NCI-H2196 treated with DMSO at 0.1 percent for 48 hours (cell line): Measurements from ENCODE around the gene CDH4.

Source experiments
- DNase-seq: peaks from one replicate; lab custom pipeline; 2025; ENCODE audit not compliant: unreplicated experiment; lab: John Stamatoyannopoulos, UW

The CDH4 gene

DNA sequence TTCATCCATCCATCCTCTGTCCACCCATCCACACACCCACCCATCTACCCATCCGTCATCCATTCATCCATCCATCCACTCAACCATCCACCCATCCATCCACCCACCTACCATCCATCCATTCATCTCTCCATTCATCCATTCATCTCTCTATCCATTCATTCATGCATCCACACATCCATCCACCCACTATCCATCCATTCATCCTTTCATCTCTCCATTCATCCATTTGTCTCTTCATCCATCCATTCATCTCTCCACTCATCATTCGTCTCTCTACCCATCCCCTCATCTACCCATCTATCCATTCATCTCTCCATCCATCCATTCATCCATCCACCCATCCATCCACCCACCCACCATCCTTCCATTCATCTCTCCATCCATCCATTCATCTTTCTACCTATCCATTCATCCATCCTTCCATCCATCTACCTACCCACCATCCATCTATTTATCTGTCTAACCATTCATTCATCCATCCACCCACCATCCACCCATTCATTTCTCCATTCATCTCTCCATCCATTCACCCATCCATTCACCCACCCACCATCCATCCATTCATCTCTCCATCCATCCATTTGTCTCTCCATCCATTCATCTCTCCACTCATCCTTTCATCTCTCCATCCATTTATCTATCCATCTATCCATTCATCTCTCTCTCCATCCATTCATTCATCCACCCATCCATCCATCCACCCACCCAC lies 538.2 kb downstream of the CDH4 start:
- DNase-seq, result no peak

DNA sequence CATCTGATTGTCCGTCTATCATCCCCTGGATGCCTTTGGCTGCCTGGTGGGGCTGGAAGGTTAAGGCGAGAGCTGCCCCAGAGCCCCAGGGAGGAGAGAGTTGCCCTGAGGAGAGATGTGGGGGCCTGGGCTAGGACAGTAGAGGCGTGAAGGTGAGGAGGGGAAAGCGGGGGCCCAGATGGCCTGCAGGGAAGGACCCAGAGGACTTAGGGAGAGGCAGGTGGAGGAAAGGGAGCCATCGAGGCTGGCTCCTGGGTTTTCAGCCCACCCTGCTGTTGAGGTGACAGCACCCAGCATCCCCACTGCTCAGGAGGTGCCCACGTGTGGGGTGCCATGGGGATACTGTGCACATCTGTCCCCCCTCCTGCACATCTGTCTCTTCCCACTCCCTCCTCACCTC lies 539.9 kb downstream of the CDH4 start:
- no peak for DNase-seq

DNA sequence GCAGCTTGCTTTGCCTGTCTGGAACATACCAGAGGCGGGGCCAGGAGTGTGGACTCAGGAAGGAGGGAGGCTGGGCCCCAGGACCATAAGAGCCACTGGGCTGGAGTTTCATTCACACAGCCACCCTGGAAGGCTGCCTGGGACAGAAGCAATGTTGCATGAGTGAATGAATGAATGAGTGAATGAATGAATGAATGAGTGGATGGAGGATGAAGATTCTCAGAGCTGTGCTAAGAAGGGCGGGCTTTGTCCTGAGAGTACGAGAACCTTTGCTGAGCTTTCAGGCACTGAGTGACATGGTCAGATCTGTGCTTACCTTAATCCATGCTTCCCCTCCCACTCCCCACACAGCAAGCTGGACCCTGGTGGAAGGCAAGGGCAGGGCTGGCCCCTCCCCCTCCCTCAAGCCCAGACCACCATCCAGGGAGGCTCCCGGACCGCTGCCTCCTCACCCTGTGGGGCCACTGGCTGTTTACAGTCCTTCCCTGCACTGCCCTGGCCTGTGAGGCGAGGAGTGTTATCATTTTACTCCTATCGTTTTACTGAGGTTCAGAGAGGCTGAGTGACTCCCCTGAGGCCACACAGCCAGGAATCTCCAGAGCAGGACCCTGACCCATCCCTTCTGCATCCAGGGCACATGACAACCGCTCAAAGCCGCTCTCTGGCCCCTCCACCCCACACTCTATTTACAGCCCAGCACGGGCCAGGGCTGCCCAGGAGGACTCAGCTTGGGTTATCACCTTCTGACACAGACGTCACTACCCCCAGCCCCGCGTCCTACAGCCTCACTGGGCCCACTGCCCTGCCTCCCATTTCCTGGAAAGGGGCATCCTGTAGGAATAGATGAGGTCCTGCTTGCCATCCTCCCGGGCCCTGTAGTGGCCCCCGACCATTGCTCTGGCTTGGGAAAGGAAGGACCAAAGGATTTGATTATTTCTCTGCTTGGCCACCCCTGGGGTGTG lies 543.9 kb downstream of the CDH4 start:
- no peak for DNase-seq

DNA sequence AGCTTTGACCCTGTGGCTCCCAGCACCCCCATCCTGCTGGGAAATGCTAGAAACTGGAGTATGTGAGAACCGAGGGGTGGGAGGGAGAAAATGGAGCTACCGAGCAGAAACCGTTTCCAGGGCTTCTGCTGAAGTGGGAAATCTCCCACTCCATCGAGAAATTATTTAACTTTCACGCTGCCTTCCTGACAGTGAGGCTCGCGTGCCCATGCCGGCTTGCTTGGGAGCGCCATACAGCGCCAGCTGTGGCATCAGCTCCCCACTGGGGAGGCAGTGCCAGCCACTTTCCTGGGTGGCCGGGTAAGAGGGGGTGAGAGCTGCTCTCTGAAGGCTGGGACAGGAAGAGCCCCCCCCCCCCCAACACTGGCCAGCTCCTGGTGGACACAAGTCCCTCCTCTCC lies 544.7 kb downstream of the CDH4 start:
- DNase-seq, result no peak

DNA sequence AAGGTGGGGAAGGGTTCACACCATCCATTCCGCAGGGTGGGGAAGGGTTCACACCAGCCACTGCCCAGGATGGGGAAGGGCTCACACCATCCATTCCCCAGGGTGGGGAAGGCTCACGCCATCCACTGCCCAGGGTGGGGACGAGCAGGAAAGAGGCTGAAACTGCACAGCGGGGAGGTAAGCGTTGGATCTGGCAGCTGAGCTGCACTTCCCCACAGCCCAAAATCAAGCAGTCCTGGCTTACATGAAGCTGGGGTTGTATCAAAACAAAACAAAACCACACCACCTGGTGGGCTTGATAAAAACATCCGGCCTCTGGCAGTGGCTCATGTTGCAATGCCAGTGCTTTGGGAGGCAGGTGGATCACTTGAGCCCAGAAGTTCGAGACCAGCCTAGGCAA lies 545.1 kb downstream of the CDH4 start:
- no peak for DNase-seq

DNA sequence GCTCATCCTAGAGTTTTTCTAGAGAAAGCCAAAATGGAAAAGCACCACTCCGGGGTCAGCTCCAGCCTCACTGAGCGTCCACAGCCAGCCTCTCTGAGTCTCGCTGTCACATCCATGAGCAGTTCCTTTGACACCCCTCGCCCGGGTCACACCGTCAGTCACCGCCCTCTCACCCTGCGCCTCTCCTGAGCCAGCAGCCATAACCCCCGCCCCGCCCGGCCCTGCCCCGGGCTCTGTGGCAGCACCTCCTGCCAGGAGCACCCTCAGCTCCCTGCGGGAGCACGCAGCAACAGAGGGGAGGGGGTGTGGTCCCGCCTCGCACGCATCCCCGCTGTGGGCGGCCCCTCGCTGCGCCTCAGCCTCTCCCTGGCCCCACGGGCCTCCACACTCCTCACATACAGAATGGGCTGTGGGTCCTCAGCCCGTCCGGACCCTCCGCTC lies 545.9 kb downstream of the CDH4 start:
- no peak for DNase-seq

DNA sequence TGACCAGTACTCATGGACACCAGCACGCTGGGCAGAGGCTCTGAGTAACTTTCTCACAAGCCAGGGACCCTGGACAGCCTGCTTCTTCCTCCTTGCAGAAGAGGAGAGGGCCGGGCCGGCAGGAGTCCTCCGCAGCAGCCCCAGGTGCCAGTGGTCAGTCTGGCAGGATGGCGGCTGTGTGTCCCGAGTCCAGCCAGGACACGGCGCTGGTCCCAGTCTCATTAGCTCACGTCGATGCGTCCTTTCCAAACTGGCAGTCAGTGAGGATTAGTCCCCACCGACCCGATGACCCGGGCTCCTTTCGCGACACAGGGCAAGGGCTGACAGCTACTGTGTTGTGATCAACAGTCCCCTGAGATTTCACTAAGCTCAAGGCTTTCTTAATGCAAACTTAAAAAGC lies 546.6 kb downstream of the CDH4 start:
- no peak for DNase-seq

DNA sequence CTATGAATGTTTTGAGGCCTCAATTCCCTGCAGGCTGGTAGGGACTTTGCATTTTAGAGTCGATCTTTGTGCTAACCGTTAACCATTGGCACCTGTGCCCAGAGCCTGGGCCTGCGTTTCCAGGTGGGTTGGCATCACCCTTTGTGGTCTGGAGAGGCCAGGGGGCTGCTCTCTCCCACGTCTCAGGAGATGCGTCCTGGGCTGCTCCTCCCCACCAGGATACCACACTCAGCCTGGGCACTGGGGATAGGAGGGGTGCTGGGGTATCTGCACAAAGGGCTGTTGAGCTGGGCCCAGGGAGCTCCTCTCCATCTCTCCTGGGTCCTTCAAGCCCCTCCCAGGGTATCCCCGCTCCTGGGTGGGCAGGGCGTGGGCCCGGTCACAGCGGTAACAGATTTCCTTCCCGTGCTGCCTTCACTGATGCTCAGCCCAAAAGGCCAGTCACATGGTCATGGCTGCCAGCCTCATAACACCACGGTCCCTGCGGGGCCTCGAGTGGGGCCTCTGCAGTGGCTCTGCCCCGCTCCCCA lies 547.4 kb downstream of the CDH4 start:
- no peak for DNase-seq

DNA sequence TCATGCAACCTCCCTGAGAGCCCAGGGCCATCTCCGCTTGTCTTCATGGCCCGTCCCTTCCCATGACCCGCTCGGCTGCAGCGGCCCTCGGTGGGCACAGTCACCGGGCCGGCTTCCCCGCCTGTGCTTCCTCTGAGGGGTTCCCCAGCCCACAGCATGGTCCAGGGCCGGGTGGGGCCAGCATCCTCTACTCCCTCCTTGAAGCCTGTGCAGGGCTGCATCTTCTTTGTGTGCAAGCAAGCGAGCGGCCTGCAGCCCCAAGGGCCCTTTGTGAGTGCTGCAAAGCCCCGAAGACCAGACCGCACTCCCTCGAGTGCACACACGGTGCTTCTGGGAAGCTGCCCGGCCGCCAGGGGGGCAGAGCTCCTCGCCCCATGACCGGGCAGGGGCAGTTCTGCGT lies 547.9 kb downstream of the CDH4 start:
- no peak for DNase-seq

DNA sequence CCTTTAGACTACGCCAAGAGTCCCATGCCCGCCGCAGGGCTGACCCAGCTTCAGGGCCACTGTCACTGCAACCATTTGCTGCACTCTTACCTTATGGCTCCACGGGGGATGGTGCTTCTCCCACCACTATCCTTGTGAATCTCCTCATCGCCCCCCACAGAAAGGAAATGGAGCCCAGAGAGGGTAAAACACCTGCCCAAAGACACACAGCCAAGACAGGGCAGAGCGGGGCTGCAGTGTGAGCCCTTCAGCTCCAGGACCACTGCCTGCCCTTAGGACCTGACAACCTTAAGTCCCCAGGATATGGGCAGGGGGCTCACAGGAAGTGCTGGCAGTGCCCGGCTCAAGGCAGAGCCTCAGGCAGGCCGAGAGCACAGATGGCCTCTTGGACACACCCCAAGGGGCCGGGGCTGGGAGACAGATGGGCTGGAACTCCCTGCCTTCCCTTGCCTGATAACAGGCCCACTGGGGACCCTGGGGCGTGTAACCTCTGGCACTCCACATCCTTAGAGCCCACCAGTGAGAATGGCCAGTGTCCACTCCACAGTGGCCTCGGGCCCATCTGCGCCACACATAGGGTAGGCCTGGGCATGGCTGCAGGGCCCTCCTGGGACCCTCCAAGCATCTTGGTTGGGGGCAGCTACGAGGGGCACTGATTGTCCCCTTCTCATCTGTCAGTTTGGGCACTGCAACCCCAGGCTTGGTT lies 548.5 kb downstream of the CDH4 start:
- DNase-seq, result no peak

DNA sequence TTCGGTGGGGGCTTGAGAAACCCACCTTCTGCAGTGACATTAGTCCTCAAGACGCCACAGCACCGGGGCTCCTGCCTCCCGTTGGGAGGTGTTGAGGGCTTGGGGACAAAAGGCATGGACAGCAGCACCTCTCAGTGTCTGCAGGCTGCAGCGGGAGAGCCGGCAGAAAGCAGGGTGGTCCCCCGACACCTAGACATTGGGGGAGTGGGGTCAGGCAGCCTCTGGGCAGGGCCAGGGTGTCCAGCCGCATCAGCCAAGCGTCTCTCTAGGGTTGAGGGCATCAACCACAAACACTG lies 549.0 kb downstream of the CDH4 start:
- no peak for DNase-seq

DNA sequence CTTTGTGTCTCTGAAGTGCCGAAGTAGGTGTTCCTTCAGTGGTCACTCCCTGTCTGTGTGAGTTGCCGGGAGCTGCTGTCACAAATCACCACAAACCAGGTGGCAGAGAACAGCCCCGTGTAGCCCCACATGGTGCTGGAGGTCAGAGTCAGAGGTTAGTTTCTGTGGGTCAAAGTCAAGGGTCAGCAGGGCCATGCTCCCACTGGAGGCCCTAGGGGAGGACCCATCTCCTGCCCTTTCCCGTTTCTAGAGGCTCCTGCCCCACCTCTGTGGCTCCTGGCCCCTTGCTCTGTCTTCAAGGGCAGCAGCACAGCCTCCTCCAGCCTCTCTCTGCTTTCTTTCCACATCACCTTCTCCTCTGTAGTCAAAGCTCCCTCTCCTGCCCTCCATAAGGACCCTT lies 549.4 kb downstream of the CDH4 start:
- DNase-seq, result no peak

DNA sequence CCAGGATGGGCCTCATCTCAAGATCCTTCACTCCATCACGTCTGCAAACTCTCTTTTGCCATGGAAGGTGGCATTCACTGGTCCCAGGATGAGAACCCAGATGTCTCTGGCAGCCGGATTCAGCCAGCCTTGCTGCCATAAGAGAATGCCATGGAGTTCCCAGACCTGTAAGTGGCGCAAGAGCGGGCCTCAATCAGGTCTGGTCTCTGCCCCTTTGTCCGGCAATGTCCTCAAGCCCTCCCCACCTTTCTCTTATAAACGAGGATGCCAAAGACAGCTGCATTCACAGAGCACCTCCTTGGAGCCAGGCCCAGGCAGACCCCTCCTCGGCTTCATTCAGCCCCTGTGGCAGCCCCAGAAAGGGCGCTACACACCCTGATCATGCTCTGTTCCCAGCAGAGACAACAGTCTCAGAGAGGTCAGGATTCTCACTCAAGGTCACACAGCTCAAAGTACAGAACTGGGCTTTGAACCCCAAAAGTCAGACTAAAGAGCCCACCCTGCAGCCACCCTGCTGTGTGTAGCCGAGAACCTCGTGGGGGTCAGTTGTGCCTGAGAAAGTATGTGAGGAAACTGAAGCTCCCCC lies 549.9 kb downstream of the CDH4 start:
- no peak for DNase-seq

DNA sequence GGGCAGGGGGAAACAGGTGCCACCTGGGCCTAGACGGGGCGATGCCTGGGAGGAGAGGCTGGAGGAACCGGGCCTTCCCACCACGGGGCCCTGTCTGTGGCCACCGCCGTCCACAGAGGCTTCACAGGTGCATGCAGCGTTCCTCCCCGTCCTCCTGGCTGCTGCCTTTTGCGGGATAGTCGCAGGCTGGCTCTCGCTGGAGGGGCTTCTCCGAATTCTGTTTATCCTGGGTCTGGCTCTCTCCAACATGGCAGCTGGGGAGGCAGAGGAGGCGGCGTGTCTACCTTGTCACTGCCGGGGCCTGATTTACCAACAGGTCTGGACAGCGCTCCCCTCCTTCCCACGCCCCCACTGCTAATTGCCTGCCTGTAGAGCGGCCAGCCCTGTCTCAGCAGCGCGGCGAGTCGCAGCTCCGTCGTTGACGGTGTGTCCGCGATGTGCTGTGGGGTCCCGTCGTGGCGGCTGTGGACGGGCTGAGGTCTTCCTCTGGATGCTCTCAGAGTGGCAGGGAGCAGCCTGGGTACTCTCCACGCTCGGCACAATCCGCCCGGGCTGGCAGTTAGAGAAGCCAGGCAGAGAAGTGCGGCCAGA lies 550.8 kb downstream of the CDH4 start:
- DNase-seq, result no peak

DNA sequence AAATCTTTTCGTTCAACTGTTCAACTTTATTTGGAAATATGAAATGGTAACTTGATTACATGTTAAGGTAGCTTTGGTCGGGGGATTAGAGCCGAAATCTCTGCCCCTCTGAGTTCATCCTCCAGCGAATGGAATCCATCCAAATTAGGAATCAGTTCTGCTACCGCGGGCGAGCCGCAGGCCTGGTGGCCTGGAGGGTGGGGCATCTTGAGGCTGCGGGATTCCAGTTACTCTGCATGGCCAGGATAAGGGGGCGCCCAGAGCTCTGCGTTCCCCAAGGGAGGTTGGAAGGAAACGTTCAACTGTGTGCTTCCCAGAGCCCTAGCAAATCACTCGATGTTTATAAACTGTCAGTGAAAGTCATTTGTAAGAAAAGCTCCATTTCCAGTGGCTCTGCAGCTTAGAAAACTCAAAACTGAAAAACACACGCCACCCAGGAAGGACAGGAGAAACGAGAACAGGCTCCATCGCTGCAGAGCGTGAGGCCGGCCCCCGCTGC lies 551.4 kb downstream of the CDH4 start:
- DNase-seq, result no peak

DNA sequence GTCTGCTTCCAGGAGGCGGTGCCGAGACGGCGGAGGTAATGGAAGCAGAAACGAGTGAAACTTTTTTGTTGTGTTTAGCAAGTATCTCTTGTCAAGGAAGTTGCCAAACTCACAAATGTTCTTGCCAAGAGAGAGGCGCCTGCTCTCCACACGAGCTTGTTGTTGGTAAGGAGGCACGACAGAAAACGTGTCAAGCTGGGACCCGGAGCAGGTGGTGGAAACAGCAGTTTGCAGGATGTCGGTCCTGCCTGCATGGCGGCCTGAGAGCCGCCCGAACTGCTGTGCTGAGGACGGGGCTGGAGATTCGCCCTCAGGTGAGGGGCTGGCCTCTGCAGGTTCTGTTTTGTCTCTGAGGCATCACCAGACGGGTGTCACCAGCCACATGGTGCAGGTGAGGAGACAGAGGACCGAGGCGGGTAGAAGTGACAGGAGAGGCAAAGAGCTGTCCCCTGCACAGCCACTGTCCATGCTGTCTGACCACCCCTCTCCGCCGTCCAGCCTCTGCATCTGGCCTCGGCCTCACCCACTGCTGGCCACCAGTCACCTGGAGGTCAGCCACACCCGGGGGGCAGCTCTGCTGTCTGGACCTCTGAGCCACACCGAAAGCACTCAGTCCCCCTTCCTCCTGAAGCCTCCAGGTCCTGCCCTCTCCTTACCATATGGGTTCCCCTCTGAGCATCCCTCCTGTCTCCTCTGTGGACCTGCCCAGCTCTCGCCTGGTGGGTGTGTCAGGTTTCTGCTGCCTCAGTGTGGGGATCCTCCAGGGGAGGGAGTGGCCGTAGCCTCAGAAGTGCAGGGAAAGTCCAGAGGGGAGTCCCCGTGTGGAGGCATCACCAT lies 552.1 kb downstream of the CDH4 start:
- DNase-seq, result no peak

DNA sequence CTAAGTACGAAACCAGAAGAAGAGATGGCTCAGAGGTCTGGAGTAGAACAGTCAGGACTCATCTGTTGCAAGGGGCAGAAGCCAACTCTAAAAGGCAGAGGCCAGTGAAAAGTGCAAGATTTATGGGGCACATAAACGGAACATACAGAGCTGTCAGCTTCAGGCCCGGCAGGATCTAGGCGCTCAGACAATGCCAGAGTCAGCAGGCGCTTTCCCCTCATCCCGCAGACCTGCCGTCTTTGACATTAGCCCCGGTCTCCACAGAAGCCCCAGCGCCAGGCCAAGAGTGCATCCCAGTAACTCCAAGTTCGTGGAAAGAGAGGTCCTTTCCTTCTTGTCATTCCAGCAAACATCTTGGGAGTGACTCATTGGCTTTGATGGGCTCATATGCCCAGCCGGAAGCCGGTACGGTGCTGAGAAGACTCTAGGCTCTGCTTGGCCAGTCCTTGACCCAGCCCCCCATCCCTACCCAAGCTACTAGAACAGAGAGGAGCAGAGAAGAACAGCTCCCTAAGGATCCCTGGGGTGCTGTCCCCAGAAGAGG lies 552.8 kb downstream of the CDH4 start:
- no peak for DNase-seq

DNA sequence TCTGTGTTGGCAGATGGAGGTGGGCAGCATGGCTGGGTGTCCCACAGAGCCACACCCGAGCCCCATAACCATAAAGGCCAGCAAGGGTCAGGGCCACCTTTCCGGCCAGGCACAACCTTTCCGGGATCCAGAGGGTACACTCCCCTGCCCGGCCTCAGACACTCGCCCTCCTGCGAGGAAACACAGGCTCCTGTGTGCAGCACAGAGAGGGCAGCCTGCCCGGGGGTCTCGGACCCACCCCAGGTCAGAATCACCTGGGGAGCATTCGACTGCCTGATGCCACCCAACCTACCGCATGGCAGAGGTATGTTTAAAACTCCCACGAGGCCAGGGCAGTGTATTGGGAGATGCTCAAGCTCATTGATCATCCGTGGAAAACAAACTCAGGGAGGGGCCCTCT lies 553.3 kb downstream of the CDH4 start:
- no peak for DNase-seq

DNA sequence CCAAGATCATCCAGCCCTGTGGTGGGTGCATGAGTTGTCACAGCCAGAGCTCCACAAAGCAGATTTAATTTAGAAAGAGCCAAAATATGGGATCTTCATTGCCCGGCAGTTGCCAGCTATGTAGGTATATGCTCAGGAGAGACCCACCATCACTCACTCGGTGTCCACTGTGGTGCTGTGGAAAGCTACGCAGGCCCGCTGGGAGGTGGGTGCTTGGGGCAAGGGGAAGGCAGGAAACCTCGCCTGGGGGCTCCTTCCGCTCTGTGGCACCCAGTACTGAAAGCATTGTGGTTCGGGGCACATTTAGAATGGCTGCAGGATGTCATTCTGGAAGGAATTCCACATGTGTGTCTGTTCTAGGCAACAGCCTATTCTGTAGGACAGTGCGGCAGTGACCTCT lies 553.7 kb downstream of the CDH4 start:
- DNase-seq, result no peak

DNA sequence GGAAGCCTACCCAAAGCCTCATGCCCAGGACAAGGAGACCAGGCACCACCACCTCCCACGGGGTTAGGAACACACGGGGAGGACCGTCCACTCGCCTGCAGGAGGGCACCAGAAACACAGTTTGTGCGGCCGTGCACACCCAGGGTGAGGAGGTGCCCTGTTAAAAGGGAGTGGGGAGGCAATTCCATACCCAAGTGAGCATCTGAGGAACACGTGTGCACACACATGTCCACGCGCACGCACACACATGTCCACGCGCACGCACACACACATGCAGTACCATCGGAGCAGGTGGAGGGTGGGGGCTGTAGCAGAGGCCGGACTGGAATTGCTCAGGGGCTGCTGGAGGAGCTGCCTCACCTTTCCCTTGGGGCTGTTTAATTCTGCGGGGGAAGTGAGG lies 554.3 kb downstream of the CDH4 start:
- DNase-seq, result no peak
